Adrenal gland (tissue), 12 donors: ENCODE data around the gene ZNF776. TPM values are rescaled to one million over a fixed set of nuclear protein-coding genes. Genes with fewer than 3 reads are reported as not detected.
"Not testable (repeated sequence)": the region's sequence is repeated elsewhere in the genome, so short reads cannot be mapped to it uniquely, and the experiment has no call there.

ENCODE experiments used
- DNase-seq, 7 donors: peaks; one replicate each; pipeline ENCODE4 v3.0.0-alpha.2; 2019 to 2020
- H3K27ac ChIP-seq, 5 donors: fragments of 200-600 bp; sonication (generic) in 4 of 5; 1 replicate in 3 of 5; 2 replicates in 2 of 5; pipeline versions ENCODE4 v1.5.1 to v1.8.0; 2016 to 2020; ENCODE audit warnings: mild to moderate bottlenecking in 1 of 5
- H3K27me3 ChIP-seq: fragments of 200-600 bp; 2 replicates; pipeline ENCODE4 v1.8.0; 2021
- H3K36me3 ChIP-seq, 2 donors: fragments of 200-600 bp; replicated peaks in 1 of 2; 1 replicate in 1 of 2; 2 replicates in 1 of 2; pipeline versions ENCODE4 v1.5.1 to v1.8.0; 2018 to 2022
- H3K4me1 ChIP-seq, 2 donors: fragments of 200-600 bp; replicated peaks in 1 of 2; 1 replicate in 1 of 2; 2 replicates in 1 of 2; pipeline versions ENCODE4 v1.5.1 to v1.8.0; 2018 to 2021
- H3K4me3 ChIP-seq, 4 donors: fragments of 200-600 bp; sonication (generic) in 3 of 4; one replicate each; pipeline ENCODE4 v1.5.1; 2016 to 2018
- H3K9me3 ChIP-seq, 3 donors: fragments of 200-600 bp; sonication (generic) in 1 of 3; replicated peaks in 1 of 3; 1 replicate in 2 of 3; 2 replicates in 1 of 3; pipeline versions ENCODE4 v1.5.1 to v1.8.0; 2016 to 2021
- POLR2A ChIP-seq, 2 donors: fragments of 450-650 bp; IDR thresholded peaks; one replicate each; pipeline ENCODE4 v1.6.1; 2017; ENCODE audit warnings: antibody characterized with exemption in 2 of 2, mild to moderate bottlenecking in 2 of 2, moderate library complexity in 1 of 2
- WGBS, 4 donors: extraction: QIAGEN DNeasy Blood & Tissue Kit in 2 of 4; methylation state at CpG; one replicate each; pipeline versions ENCODE4 v1.1.5 to v1.1.7; 2013 to 2017; 5-methylcytosine and 5-hydroxymethylcytosine counted together
- intact Hi-C, 2 donors: fragments of 100-400 bp; cut with DNase I; formaldehyde crosslinking; loops; one replicate each; pipeline versions ENCODE4 v1.14.1 to v1.15.0; 2022 to 2023
- polyA plus RNA-seq, 3 donors: library from polyadenylated mRNA; stranded (reverse); fragments of 200-250 nt in 2 of 3; fragments of 350-450 nt in 1 of 3; fragmentation: Illumina TruSeq in 1 of 3; extraction: RNeasy Lipid Tissue Mini Kit (QIAGEN cat#74804) in 1 of 3; gene quantifications; one replicate each; pipeline ENCODE4 v1.2.3, GENCODE V29; 2013 to 2014
- total RNA-seq, 9 donors: library from RNA; depleted of rRNA in 4 of 9; stranded (reverse); fragments of >200 nt in 4 of 9; fragments of 120-200 nt in 1 of 9; fragmentation: NEBNext Ultra II Directional in 1 of 9; extraction: Animal tissue kit (Norgen Biotek cat#: 25700) in 1 of 9; gene quantifications; one replicate each; pipeline versions ENCODE4 v1.1.0 to v1.2.4, GENCODE V29; 2013 to 2023
- TF ChIP-seq, protein P1 (sequence below), 6 experiments: fragments of 450-650 bp in 4 of 6; fragments of 200-600 bp in 2 of 6; sonication (generic) in 1 of 6; IDR thresholded peaks; 1 replicate in 5 of 6; 2 replicates in 1 of 6; pipeline versions ENCODE4 v1.5.1 to v1.8.0; 2016 to 2021; ENCODE audit warnings: antibody characterized with exemption in 6 of 6, mild to moderate bottlenecking in 2 of 6, moderate library complexity in 1 of 6
- donor health status: healthy with polysubstance abuse.
- donor health status: Bipolar disorder and iron deficiency.
- donor health status: DM: yes; HTN: yes; CAD: no.
- donor health status: DM: no; HTN: no; CAD: no.
- donor health status: DM: no; HTN: no; CAD: no.
- donor health status: DM: yes; HTN: yes; CAD: no.

The ZNF776 gene
- total and polyA plus RNA-seq, 12 donors: 2.2 to 26.3 (median 14.2) TPM

DNA sequence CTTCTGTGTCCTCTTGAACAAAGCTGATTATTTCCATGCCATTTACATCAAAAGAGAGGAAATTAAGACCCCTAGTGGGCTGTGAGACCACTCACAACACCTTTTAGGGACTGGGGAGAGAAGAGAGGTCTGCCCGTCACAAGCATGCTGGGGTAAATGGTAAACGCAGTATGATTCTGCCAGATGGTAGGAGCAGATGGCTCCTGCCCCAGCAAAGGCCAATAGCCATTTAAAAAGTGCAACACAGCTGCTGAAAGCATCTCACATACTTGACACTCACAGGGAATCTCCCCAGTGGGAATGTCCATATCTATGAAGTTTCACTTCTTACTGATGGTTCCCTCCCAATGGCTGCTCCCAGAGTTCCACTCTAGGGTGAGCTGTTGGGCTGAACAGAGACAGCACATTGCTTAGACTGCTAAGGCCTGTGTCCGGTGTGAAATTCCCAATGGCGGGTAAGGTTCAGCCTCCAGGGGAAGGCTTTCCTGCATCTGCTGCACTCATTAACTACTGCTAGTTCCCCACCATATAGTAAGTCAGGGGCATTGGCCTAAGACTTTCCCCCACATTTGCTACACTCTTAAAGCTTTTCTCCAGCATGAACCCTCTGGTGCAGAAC, 26.6 kb upstream of the ZNF776 start:
- H3K4me3 ChIP-seq: no peak overlapping the region
- intact Hi-C loops: no loop called here
- no peaks in the 10 kb centered on the region for H3K4me1 ChIP-seq
- TF ChIP-seq POLR2A (IDR thresholded peaks at IDR 0.05): no peak
- TF ChIP-seq, protein P1, sequence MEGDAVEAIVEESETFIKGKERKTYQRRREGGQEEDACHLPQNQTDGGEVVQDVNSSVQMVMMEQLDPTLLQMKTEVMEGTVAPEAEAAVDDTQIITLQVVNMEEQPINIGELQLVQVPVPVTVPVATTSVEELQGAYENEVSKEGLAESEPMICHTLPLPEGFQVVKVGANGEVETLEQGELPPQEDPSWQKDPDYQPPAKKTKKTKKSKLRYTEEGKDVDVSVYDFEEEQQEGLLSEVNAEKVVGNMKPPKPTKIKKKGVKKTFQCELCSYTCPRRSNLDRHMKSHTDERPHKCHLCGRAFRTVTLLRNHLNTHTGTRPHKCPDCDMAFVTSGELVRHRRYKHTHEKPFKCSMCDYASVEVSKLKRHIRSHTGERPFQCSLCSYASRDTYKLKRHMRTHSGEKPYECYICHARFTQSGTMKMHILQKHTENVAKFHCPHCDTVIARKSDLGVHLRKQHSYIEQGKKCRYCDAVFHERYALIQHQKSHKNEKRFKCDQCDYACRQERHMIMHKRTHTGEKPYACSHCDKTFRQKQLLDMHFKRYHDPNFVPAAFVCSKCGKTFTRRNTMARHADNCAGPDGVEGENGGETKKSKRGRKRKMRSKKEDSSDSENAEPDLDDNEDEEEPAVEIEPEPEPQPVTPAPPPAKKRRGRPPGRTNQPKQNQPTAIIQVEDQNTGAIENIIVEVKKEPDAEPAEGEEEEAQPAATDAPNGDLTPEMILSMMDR (IDR thresholded peaks at IDR 0.05): no peak
- H3K36me3 ChIP-seq: peaks cover 0 to 23% of the 10 kb centered on the region in 2 donors
- H3K27me3 ChIP-seq: no peaks in the 10 kb centered on the region
- 81 to 100% (median 94%) methylated on average over 2 to 4 of the region's 4 CpGs for WGBS, 4 donors
- no peak overlapping the region for H3K27ac ChIP-seq
- DNase-seq: no peak
- peaks cover 0 to 16% (median 0%) of the 10 kb centered on the region in 3 donors for H3K9me3 ChIP-seq

DNA sequence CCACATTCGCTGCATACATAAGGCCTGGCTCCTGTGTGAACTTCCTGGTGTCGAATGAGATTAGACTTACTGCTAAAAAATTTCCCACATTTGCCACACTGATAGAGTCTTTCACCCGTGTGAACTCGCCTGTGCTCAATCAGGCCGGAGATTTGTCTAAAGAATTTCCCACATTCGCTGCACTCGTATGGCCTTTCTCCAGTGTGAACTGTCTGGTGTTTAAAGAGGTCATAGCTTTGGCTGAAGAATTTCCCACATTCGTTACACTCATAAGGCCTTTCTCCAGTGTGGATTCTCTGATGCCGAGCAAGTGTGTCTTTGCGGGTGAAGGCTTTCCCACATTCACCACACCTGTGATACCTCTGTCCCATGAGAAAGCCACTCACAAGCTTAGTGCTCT, 25.7 kb upstream of the ZNF776 start:
- H3K9me3 ChIP-seq: peaks cover 0 to 16% (median 0%) of the 10 kb centered on the region in 3 donors
- H3K27ac ChIP-seq: no peak overlapping the region
- no peaks in the 10 kb centered on the region for H3K4me1 ChIP-seq
- DNase-seq: no peak
- peaks cover 0 to 23% of the 10 kb centered on the region in 2 donors for H3K36me3 ChIP-seq
- H3K4me3 ChIP-seq: no peak overlapping the region
- TF ChIP-seq POLR2A (IDR thresholded peaks at IDR 0.05): no peak
- TF ChIP-seq, protein P1 (IDR thresholded peaks at IDR 0.05): no peak
- 96 to 99% (median 98%) methylated on average over 10 of the region's 10 CpGs for WGBS, 4 donors
- H3K27me3 ChIP-seq: no peaks in the 10 kb centered on the region
- intact Hi-C loops: no loop called here

- DNase-seq: peak; percentile 61 to 91 (median 80)
- TF ChIP-seq, protein P1 (IDR thresholded peaks at IDR 0.05): peak; percentile 53 to 82 (median 75)
- peak overlapping the region in 1 of 4 donors; percentile 17 for H3K4me3 ChIP-seq
- not testable (repeated sequence) for H3K27ac ChIP-seq, H3K27me3 ChIP-seq, H3K36me3 ChIP-seq, H3K4me1 ChIP-seq, H3K9me3 ChIP-seq
- intact Hi-C loops: loop anchor here in 1 of 2 donors (5.0 kb wide), 1 partner anchor 419 kb away; no protein-coding TSS in a partner anchor
- 3 to 8% (median 4%) methylated on average over 8 to 10 of the region's 10 CpGs for WGBS, 4 donors
These were observed 8.3 kb upstream of the ZNF776 start for GRCh38 chr19:57738320-57738719.

DNA sequence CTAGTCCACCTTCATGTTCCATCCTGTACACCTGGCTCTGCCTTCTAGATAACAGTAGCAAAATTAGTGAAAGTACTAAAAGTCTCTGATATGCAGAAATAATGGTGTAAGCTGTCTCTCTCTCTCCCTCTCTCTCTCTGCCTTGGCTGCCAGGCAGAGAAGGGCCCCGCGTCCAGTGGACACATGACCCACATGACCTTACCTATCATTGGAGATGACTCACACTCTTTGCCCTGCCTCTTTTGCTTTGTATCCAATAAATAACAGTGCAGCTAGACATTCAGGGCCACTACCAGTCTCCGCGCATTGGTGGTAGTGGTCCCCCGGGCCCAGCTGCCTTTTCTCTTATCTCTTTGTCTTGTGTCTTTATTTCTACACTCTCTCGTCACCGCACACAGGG, 7.8 kb upstream of the ZNF776 start:
- not testable (repeated sequence) for H3K4me1 ChIP-seq, H3K36me3 ChIP-seq, H3K27ac ChIP-seq, H3K27me3 ChIP-seq, H3K9me3 ChIP-seq
- intact Hi-C loops: loop anchor here in 1 of 2 donors (5.0 kb wide), 1 partner anchor 419 kb away; no protein-coding TSS in a partner anchor
- H3K4me3 ChIP-seq: peak overlapping the region in 1 of 4 donors; percentile 17
- peak in 1 of 2 donors; percentile 35 for TF ChIP-seq POLR2A (IDR thresholded peaks at IDR 0.05)
- WGBS, 4 donors: 31 to 59% (median 50%) methylated on average over 7 of the region's 7 CpGs
- peak in 6 of 7 donors; percentile 41 to 66 (median 58) for DNase-seq

DNA sequence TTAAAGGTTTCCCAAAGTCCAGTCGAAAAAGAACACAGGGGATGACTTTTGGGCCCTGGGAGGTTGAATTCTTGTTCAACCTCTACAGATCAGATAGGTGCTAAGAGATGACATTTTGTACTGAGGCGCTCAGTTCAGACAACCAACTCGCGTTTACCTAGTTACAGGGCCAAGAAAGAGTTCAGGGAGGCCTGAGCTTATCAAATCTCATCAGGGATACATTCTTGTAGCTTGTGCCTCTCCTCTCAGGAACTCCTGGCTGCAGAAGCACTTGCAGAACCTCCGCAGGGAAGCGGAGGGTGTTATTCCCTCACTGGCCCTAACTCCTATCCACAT, 825 bp downstream of the ZNF776 start:
- Histone ChIP-seq H3K4me1 (peaks cover 7 to 19% of the 10 kb centered on the region in 2 donors), H3K27ac (no peak overlapping the region), H3K4me3 (peak overlapping the region in 3 of 4 donors; percentile 65 to 96 (median 90)), H3K27me3 (no peaks in the 10 kb centered on the region), H3K9me3 (no peaks in the 10 kb centered on the region), H3K36me3 (peaks cover 0 to 23% of the 10 kb centered on the region in 2 donors)
- 39 to 50% (median 42%) methylated on average over 6 of the region's 6 CpGs for WGBS, 4 donors
- TF ChIP-seq, protein P1 (IDR thresholded peaks at IDR 0.05): no peak
- TF ChIP-seq POLR2A (IDR thresholded peaks at IDR 0.05): no peak
- intact Hi-C loops: loop anchor here (10.0 kb wide), 2 partner anchors 67 to 147 kb away; partner anchors contain the start of gene ZNF552 (in 1 of the 2)
- no peak for DNase-seq
